HepG2 (cell line): ENCODE measurements around the gene RNPEPL1. TPM values are rescaled to one million over a fixed set of nuclear protein-coding genes. Genes with fewer than 3 reads are reported as not detected.

Source experiments
- EEA1 ChIP-seq: sonication (generic); formaldehyde crosslinking; IDR thresholded peaks from 2 replicates; pipeline ENCODE4 v1.5.1; 2020; ENCODE audit warnings: mild to moderate bottlenecking, missing genetic modification reagents, borderline replicate concordance
- EED ChIP-seq: sonication (generic); formaldehyde crosslinking; IDR thresholded peaks from 2 replicates; pipeline ENCODE4 v1.5.0; 2020; ENCODE audit warnings: mild to moderate bottlenecking, missing genetic modification reagents
- NFATC3 ChIP-seq: sonication (generic); formaldehyde crosslinking; IDR thresholded peaks from 2 replicates; pipeline ENCODE4 v1.5.1; 2020; ENCODE audit warnings: mild to moderate bottlenecking, missing genetic modification reagents
- RBAK ChIP-seq: sonication (generic); formaldehyde crosslinking; IDR thresholded peaks from 2 replicates; pipeline ENCODE4 v1.5.1; 2020; ENCODE audit warnings: mild to moderate bottlenecking, missing genetic modification reagents
- RBM22 ChIP-seq: fragments of 200-400 bp; formaldehyde crosslinking; optimal IDR thresholded peaks from 2 replicates; pipeline ENCODE3; 2017; ENCODE audit warnings: mild to moderate bottlenecking, low read length, moderate library complexity
- RXRB ChIP-seq: IDR thresholded peaks from 2 replicates; pipeline ENCODE4 v1.6.1; 2016; ENCODE audit warnings: borderline replicate concordance, missing genetic modification reagents, missing compliant biosample characterization
- TFE3 ChIP-seq: IDR thresholded peaks from 2 replicates; pipeline ENCODE4 v1.6.1; 2016
- ZNF276 ChIP-seq: sonication (generic); formaldehyde crosslinking; IDR thresholded peaks from 2 replicates; pipeline ENCODE4 v1.4.0; 2020; ENCODE audit warnings: mild to moderate bottlenecking, low read depth, missing genetic modification reagents
- ZNF501 ChIP-seq: sonication (generic); formaldehyde crosslinking; IDR thresholded peaks from 2 replicates; pipeline ENCODE4 v1.5.1; 2020; ENCODE audit warnings: mild to moderate bottlenecking, moderate library complexity, missing genetic modification reagents
- ZNF510 ChIP-seq: sonication (generic); formaldehyde crosslinking; IDR thresholded peaks from 2 replicates; pipeline ENCODE4 v1.4.0; 2020; ENCODE audit warnings: low read depth, mild to moderate bottlenecking, missing genetic modification reagents
- ZNF556 ChIP-seq: sonication (generic); formaldehyde crosslinking; IDR thresholded peaks from 2 replicates; pipeline ENCODE4 v1.4.0; 2020; ENCODE audit warnings: mild to moderate bottlenecking, missing genetic modification reagents, borderline replicate concordance
- ZNF597 ChIP-seq: sonication (generic); formaldehyde crosslinking; IDR thresholded peaks from 2 replicates; pipeline ENCODE4 v1.5.0; 2020; ENCODE audit warnings: missing genetic modification reagents
- ZNF687 ChIP-seq: sonication (generic); formaldehyde crosslinking; IDR thresholded peaks from 2 replicates; pipeline ENCODE4 v1.5.1; 2020; ENCODE audit warnings: mild to moderate bottlenecking, missing genetic modification reagents, moderate library complexity
- ZNF704 ChIP-seq: sonication (generic); formaldehyde crosslinking; IDR thresholded peaks from 2 replicates; pipeline ENCODE4 v1.8.1; 2023; ENCODE audit warnings: mild to moderate bottlenecking, inconsistent platforms, moderate library complexity, missing genetic modification reagents, borderline replicate concordance
- ZNF878 ChIP-seq: sonication (generic); formaldehyde crosslinking; IDR thresholded peaks from 2 replicates; pipeline ENCODE4 v1.8.1; 2023; ENCODE audit warnings: mild to moderate bottlenecking, missing genetic modification reagents, moderate library complexity
- polyA plus RNA-seq, 8 experiments: library from polyadenylated mRNA; depleted of rRNA in 3 of 8; stranded (reverse) in 7 of 8; unstranded in 1 of 8; fragments of >200 nt; fragmentation: Illumina TruSeq in 4 of 8; extraction: Trizol in 4 of 8; gene quantifications; 2 replicates each; pipeline versions ENCODE4 v1.2.1 to v1.2.3, GENCODE V29; 2011 to 2016; ENCODE audit warnings: low read depth in 4 of 8, missing spikeins in 1 of 8, mixed read lengths in 1 of 8; ENCODE audit not compliant: insufficient read depth in 1 of 8
- total RNA-seq, 5 experiments: library from RNA; depleted of rRNA; stranded (reverse); fragments of >200 nt; fragmentation: Illumina TruSeq; extraction: Trizol; gene quantifications; 2 replicates each; pipeline ENCODE4 v1.2.3, GENCODE V29; 2016; ENCODE audit warnings: low read depth in 1 of 5

The RNPEPL1 gene
- total and polyA plus RNA-seq, 2 of the 13 experiments (the other 11 are each of a cell fraction or from before 2014, with no cell fraction given) = 13.0 to 18.0 TPM

- peak; percentile 18; the same call in 1 of the 2 replicates for TF ChIP-seq ZNF704 (CRISPR knock-in tag)
- no peak for TF ChIP-seq RBM22
- 0 out of 2 replicates have a peak, but pooled peaks have one; percentile 5 for TF ChIP-seq ZNF556 (CRISPR knock-in tag)
- TF ChIP-seq ZNF276 = peak; percentile 24; the same call in 1 of the 2 replicates
- 0 out of 2 replicates have a peak, but pooled peaks have one; percentile 15 for TF ChIP-seq TFE3 (CRISPR knock-in tag)
- TF ChIP-seq EEA1 (CRISPR knock-in tag) = no peak
- peak; percentile 45; the same call in 1 of the 2 replicates for TF ChIP-seq ZNF878 (CRISPR knock-in tag)
- TF ChIP-seq ZNF501 (CRISPR knock-in tag) = no peak
- TF ChIP-seq RBAK (CRISPR knock-in tag) = 0 out of 2 replicates have a peak, but pooled peaks have one; percentile 18
- TF ChIP-seq EED (CRISPR knock-in tag) = peak; percentile 25; the same call in 1 of the 2 replicates
- TF ChIP-seq RXRB (CRISPR knock-in tag) = peak; percentile 16; the same call in 1 of the 2 replicates
- peak; percentile 48; the same call in 1 of the 2 replicates for TF ChIP-seq ZNF510 (CRISPR knock-in tag)
- TF ChIP-seq ZNF687 = peak; percentile 76; the same call in 1 of the 2 replicates
- TF ChIP-seq NFATC3 (CRISPR knock-in tag) = peak; percentile 59; the same call in 1 of the 2 replicates
- no peak for TF ChIP-seq ZNF597 (CRISPR knock-in tag)
These were observed 18.9 kb downstream of the RNPEPL1 start (continued) for GRCh38 chr2:240586919-240587800.
